WTC11 (cell line): ENCODE data around the gene CNKSR3. TPM values are rescaled to one million over a fixed set of nuclear protein-coding genes. Genes with fewer than 3 reads are reported as not detected.

ENCODE experiments used
- ATAC-seq: fragments of 200-7000 bp; cut with Tn5 transposase; 2 replicates; pipeline ENCODE4 v1.10.0; 2021; ENCODE audit warnings: mild to moderate bottlenecking, moderate library complexity
- CTCF ChIA-PET: fragments of 300-600 bp; sonication (Branson Sonifier 250); formaldehyde crosslinking; loops from one replicate; lab custom pipeline; 2021; ENCODE audit warnings: antibody characterized with exemption; lab: Charles Lee
- POLR2A ChIA-PET: fragments of 350-600 bp; sonication (Branson Sonifier 250); formaldehyde crosslinking; loops from one replicate; lab custom pipeline; 2021; ENCODE audit warnings: antibody characterized with exemption; lab: Charles Lee
- DNase-seq: peaks from one replicate; pipeline ENCODE4 v3.0.0; 2021; ENCODE audit warnings: low spot score
- H3K27ac Mint-ChIP-seq: 2 replicates; pipeline ENCODE4 v1.8.0; 2021; ENCODE audit warnings: mixed read lengths
- H3K27me3 Mint-ChIP-seq: 2 replicates; pipeline ENCODE4 v1.8.0; 2021; ENCODE audit warnings: low read depth, mild to moderate bottlenecking, moderate library complexity, mixed read lengths
- H3K36me3 Mint-ChIP-seq: 2 replicates; pipeline ENCODE4 v1.8.0; 2021; ENCODE audit warnings: mixed read lengths
- H3K4me1 Mint-ChIP-seq: 2 replicates; pipeline ENCODE4 v1.8.0; 2022; ENCODE audit warnings: mixed read lengths
- H3K4me3 Mint-ChIP-seq: 2 replicates; pipeline ENCODE4 v1.8.0; 2021; ENCODE audit warnings: mild to moderate bottlenecking, moderate library complexity, mixed read lengths
- H3K9me3 Mint-ChIP-seq: 2 replicates; pipeline ENCODE4 v1.8.0; 2021; ENCODE audit warnings: mixed read lengths
- FOXJ3 ChIP-seq: sonication (generic); formaldehyde crosslinking; IDR thresholded peaks from 2 replicates; pipeline ENCODE4 v1.9.0; 2021; ENCODE audit warnings: missing genetic modification reagents, mild to moderate bottlenecking, borderline replicate concordance
- HMGA2 ChIP-seq: fragments of 250-450 bp; sonication (Bioruptor Pico); IDR thresholded peaks from 2 replicates; pipeline ENCODE4 v1.4.0; 2021; ENCODE audit warnings: mild to moderate bottlenecking, moderate library complexity
- KAT7 ChIP-seq: sonication (generic); formaldehyde crosslinking; IDR thresholded peaks from 2 replicates; pipeline ENCODE4 v1.8.1; 2023; ENCODE audit warnings: missing genetic modification reagents, mild to moderate bottlenecking, borderline replicate concordance
- TP53 ChIP-seq: sonication (generic); formaldehyde crosslinking; IDR thresholded peaks from 2 replicates; pipeline ENCODE4 v1.8.1; 2023; ENCODE audit warnings: mild to moderate bottlenecking, missing genetic modification reagents
- ZBTB21 ChIP-seq: sonication (generic); formaldehyde crosslinking; IDR thresholded peaks from 2 replicates; pipeline ENCODE4 v1.8.1; 2023; ENCODE audit warnings: mild to moderate bottlenecking, missing genetic modification reagents, borderline replicate concordance
- ZNF121 ChIP-seq: sonication (generic); formaldehyde crosslinking; IDR thresholded peaks from 2 replicates; pipeline ENCODE4 v1.8.0; 2023; ENCODE audit warnings: missing genetic modification reagents
- ZNF219 ChIP-seq: sonication (generic); formaldehyde crosslinking; IDR thresholded peaks from 2 replicates; pipeline ENCODE4 v1.8.0; 2023; ENCODE audit warnings: missing genetic modification reagents, mild to moderate bottlenecking, borderline replicate concordance
- ZNF232 ChIP-seq: sonication (generic); formaldehyde crosslinking; IDR thresholded peaks from 2 replicates; pipeline ENCODE4 v1.8.0; 2022; ENCODE audit warnings: mild to moderate bottlenecking, missing genetic modification reagents
- ZNF317 ChIP-seq: sonication (generic); formaldehyde crosslinking; IDR thresholded peaks from 2 replicates; pipeline ENCODE4 v1.8.1; 2023; ENCODE audit warnings: low read depth, mild to moderate bottlenecking, moderate library complexity, missing genetic modification reagents, borderline replicate concordance
- ZNF396 ChIP-seq: fragments of 250-450 bp; sonication (Bioruptor Pico); IDR thresholded peaks from 2 replicates; pipeline ENCODE4 v1.8.0; 2021; ENCODE audit warnings: mild to moderate bottlenecking, moderate library complexity, borderline replicate concordance
- ZNF671 ChIP-seq: fragments of 250-450 bp; sonication (Bioruptor Pico); IDR thresholded peaks from 2 replicates; pipeline ENCODE4 v1.8.0; 2021; ENCODE audit warnings: mild to moderate bottlenecking
- total RNA-seq: library from RNA; stranded (reverse); gene quantifications from 3 replicates; pipeline ENCODE4 v1.2.3, GENCODE V29; 2021
- TF ChIP-seq, protein P1 (sequence below): sonication (generic); formaldehyde crosslinking; IDR thresholded peaks from 2 replicates; pipeline ENCODE4 v1.8.1; 2023; ENCODE audit warnings: mild to moderate bottlenecking, missing genetic modification reagents, moderate library complexity
- TF ChIP-seq, protein P2 (sequence below): sonication (generic); formaldehyde crosslinking; IDR thresholded peaks from 2 replicates; pipeline ENCODE4 v1.8.1; 2023; ENCODE audit warnings: mild to moderate bottlenecking, missing genetic modification reagents
- TF ChIP-seq, protein P3 (sequence below): fragments of 250-450 bp; sonication (Bioruptor Pico); IDR thresholded peaks from 2 replicates; pipeline ENCODE4 v1.9.0; 2021; ENCODE audit warnings: moderate library complexity, mild to moderate bottlenecking, inconsistent platforms, borderline replicate concordance
- TF ChIP-seq, protein P4 (sequence below): sonication (generic); formaldehyde crosslinking; IDR thresholded peaks from 2 replicates; pipeline ENCODE4 v1.8.0; 2022; ENCODE audit warnings: mild to moderate bottlenecking, missing genetic modification reagents
- TF ChIP-seq, protein P5 (sequence below): fragments of 250-450 bp; sonication (Bioruptor Pico); IDR thresholded peaks from 2 replicates; pipeline ENCODE4 v1.9.0; 2021; ENCODE audit warnings: mild to moderate bottlenecking
- TF ChIP-seq, protein P6 (sequence below): sonication (generic); formaldehyde crosslinking; IDR thresholded peaks from 2 replicates; pipeline ENCODE4 v1.8.1; 2022; ENCODE audit warnings: mild to moderate bottlenecking, moderate library complexity, missing genetic modification reagents
- TF ChIP-seq, protein P7 (sequence below): sonication (generic); formaldehyde crosslinking; IDR thresholded peaks from 2 replicates; pipeline ENCODE4 v1.8.0; 2022; ENCODE audit warnings: mild to moderate bottlenecking, missing genetic modification reagents
- TF ChIP-seq, protein P8 (sequence below): sonication (generic); formaldehyde crosslinking; IDR thresholded peaks from 2 replicates; pipeline ENCODE4 v1.8.0; 2022; ENCODE audit warnings: mild to moderate bottlenecking, missing genetic modification reagents
- TF ChIP-seq, protein P9 (sequence below): fragments of 250-450 bp; sonication (Bioruptor Pico); IDR thresholded peaks from 2 replicates; pipeline ENCODE4 v1.9.0; 2021; ENCODE audit warnings: mild to moderate bottlenecking, borderline replicate concordance

The CNKSR3 gene
- total RNA-seq, 1 experiment from 2014 or later: 5.7 TPM

DNA sequence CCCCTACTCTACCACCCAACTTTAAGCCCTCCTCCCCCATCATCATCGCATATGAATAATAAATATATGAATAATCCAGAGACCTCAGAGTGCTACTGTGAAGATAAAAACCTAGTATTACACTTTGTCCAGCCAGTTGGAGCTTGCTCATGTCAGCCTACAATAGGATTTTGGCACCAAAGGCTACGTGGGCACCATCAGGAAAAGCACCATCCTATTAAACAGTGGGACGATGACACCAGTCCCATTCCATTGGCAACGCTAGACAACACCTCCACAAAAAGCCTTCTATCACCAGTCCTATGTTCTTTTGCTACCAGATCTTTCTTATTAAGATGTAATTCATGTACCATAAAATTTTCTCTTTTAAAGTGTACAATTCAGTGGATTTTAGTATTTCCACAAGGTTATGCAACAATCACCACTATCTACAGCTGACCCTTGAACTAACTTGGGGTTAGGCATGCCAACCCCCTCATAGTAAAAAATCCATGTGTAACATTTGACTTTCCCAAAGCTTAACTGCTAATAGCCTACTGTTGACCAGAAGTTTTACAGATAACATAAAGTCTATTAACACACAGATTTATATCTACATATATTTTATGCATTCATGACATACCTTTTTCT is 41.1 kb downstream of the CNKSR3 start (continued):
- TF ChIP-seq, protein P1, sequence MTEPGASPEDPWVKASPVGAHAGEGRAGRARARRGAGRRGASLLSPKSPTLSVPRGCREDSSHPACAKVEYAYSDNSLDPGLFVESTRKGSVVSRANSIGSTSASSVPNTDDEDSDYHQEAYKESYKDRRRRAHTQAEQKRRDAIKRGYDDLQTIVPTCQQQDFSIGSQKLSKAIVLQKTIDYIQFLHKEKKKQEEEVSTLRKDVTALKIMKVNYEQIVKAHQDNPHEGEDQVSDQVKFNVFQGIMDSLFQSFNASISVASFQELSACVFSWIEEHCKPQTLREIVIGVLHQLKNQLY: no peak
- TF ChIP-seq KAT7 (CRISPR knock-in tag) (no peak), FOXJ3 (CRISPR knock-in tag) (no peak), ZNF396 (CRISPR knock-in tag) (no peak)
- TF ChIP-seq, protein P2, sequence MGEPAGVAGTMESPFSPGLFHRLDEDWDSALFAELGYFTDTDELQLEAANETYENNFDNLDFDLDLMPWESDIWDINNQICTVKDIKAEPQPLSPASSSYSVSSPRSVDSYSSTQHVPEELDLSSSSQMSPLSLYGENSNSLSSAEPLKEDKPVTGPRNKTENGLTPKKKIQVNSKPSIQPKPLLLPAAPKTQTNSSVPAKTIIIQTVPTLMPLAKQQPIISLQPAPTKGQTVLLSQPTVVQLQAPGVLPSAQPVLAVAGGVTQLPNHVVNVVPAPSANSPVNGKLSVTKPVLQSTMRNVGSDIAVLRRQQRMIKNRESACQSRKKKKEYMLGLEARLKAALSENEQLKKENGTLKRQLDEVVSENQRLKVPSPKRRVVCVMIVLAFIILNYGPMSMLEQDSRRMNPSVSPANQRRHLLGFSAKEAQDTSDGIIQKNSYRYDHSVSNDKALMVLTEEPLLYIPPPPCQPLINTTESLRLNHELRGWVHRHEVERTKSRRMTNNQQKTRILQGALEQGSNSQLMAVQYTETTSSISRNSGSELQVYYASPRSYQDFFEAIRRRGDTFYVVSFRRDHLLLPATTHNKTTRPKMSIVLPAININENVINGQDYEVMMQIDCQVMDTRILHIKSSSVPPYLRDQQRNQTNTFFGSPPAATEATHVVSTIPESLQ (CRISPR knock-in tag): no peak

DNA sequence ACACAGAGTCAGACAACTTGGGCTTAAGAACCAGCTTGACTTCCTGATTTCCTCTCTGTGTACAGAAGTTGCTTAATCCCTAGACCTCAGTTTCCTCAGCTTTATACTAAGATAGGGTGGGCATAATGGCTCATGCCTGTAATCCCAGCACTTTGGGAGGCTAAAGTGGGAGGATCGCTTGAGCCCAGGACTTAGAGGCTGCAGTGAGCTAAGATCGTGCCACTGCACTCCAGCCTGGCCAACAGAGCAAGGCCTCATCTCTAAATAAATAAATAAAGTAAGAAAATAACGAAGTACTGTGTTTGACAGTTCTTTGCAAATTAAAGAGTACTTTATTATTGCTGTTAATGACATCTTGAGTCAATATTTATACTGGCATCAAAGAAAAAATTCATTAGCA is 41.7 kb downstream of the CNKSR3 start:
- no peak overlapping the region for H3K4me3 Mint-ChIP-seq
- no peak for ATAC-seq
- DNase-seq: no peak
- peaks cover 8% of the 10 kb centered on the region for H3K36me3 Mint-ChIP-seq
- ChIA-PET CTCF (no interaction called here), POLR2A (no interaction called here)
- no peaks in the 10 kb centered on the region for H3K27me3 Mint-ChIP-seq
- no peaks in the 10 kb centered on the region for H3K4me1 Mint-ChIP-seq
- TF ChIP-seq ZNF219 (CRISPR knock-in tag) (no peak), ZNF317 (CRISPR knock-in tag) (no peak)
- TF ChIP-seq, protein P3, sequence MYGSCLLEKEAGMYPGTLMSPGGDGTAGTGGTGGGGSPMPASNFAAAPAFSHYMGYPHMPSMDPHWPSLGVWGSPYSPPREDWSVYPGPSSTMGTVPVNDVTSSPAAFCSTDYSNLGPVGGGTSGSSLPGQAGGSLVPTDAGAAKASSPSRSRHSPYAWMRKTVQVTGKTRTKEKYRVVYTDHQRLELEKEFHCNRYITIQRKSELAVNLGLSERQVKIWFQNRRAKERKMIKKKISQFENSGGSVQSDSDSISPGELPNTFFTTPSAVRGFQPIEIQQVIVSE (CRISPR knock-in tag): no peak
- H3K27ac Mint-ChIP-seq: no peak overlapping the region
- peaks cover 9% of the 10 kb centered on the region for H3K9me3 Mint-ChIP-seq

DNA sequence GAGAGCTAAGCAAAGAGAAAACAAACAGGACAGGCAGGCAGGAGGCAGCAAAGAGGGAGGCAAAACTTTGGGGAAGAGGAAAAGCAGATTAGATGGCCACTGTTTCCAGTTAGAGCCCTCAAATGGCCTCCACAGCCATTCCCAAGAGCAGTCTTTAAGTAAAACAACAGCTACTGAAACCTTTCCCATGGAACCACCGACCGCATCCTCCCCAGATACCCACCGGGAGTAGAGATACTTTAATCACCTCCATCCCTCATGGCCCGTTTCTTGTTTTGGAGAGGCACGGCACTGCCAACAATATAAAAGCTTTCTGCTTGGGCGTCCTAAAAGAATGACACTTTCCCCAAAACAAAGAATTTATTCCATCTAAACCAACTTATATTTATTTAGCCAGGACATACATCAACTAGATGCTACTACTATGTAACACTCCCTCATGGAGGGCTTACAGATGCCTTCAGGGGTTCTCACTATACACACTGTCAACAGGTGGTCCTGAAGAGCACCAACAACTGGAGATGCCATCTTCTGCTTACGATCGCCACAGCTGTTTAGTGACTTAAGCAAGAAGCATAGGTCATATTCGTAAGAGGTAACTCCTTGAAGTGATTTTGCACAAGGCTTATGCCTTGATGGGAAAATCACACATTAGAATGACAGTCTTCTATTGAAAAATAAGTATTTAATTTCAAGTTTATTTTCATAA is 43.4 kb downstream of the CNKSR3 start:
- Mint-ChIP-seq H3K4me1 (no peaks in the 10 kb centered on the region), H3K9me3 (peaks cover 9% of the 10 kb centered on the region), H3K27me3 (no peaks in the 10 kb centered on the region), H3K27ac (no peak overlapping the region), H3K4me3 (no peak overlapping the region), H3K36me3 (peaks cover 8% of the 10 kb centered on the region)
- CTCF ChIA-PET: interaction anchor here (1.0 kb wide), 1 partner anchor 265 kb away, joined by 3 read pairs; no protein-coding TSS in a partner anchor
- ATAC-seq: no peak
- POLR2A ChIA-PET: no interaction called here
- no peak for DNase-seq
- TF ChIP-seq, protein P4, sequence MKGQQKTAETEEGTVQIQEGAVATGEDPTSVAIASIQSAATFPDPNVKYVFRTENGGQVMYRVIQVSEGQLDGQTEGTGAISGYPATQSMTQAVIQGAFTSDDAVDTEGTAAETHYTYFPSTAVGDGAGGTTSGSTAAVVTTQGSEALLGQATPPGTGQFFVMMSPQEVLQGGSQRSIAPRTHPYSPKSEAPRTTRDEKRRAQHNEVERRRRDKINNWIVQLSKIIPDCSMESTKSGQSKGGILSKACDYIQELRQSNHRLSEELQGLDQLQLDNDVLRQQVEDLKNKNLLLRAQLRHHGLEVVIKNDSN (CRISPR knock-in tag): no peak
- TF ChIP-seq, protein P5, sequence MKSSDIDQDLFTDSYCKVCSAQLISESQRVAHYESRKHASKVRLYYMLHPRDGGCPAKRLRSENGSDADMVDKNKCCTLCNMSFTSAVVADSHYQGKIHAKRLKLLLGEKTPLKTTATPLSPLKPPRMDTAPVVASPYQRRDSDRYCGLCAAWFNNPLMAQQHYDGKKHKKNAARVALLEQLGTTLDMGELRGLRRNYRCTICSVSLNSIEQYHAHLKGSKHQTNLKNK (CRISPR knock-in tag): no peak
- TF ChIP-seq TP53 (no peak), HMGA2 (CRISPR knock-in tag) (no peak), ZNF121 (CRISPR knock-in tag) (no peak), ZBTB21 (CRISPR knock-in tag) (no peak), ZNF232 (CRISPR knock-in tag) (no peak), ZNF671 (CRISPR knock-in tag) (no peak), FOXJ3 (CRISPR knock-in tag) (no peak)
- TF ChIP-seq, protein P6, sequence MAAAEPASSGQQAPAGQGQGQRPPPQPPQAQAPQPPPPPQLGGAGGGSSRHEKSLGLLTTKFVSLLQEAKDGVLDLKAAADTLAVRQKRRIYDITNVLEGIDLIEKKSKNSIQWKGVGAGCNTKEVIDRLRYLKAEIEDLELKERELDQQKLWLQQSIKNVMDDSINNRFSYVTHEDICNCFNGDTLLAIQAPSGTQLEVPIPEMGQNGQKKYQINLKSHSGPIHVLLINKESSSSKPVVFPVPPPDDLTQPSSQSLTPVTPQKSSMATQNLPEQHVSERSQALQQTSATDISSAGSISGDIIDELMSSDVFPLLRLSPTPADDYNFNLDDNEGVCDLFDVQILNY: no peak
- TF ChIP-seq, protein P7, sequence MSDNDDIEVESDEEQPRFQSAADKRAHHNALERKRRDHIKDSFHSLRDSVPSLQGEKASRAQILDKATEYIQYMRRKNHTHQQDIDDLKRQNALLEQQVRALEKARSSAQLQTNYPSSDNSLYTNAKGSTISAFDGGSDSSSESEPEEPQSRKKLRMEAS (CRISPR knock-in tag): no peak
- TF ChIP-seq, protein P8, sequence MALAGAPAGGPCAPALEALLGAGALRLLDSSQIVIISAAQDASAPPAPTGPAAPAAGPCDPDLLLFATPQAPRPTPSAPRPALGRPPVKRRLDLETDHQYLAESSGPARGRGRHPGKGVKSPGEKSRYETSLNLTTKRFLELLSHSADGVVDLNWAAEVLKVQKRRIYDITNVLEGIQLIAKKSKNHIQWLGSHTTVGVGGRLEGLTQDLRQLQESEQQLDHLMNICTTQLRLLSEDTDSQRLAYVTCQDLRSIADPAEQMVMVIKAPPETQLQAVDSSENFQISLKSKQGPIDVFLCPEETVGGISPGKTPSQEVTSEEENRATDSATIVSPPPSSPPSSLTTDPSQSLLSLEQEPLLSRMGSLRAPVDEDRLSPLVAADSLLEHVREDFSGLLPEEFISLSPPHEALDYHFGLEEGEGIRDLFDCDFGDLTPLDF (CRISPR knock-in tag): no peak
- TF ChIP-seq, protein P9, sequence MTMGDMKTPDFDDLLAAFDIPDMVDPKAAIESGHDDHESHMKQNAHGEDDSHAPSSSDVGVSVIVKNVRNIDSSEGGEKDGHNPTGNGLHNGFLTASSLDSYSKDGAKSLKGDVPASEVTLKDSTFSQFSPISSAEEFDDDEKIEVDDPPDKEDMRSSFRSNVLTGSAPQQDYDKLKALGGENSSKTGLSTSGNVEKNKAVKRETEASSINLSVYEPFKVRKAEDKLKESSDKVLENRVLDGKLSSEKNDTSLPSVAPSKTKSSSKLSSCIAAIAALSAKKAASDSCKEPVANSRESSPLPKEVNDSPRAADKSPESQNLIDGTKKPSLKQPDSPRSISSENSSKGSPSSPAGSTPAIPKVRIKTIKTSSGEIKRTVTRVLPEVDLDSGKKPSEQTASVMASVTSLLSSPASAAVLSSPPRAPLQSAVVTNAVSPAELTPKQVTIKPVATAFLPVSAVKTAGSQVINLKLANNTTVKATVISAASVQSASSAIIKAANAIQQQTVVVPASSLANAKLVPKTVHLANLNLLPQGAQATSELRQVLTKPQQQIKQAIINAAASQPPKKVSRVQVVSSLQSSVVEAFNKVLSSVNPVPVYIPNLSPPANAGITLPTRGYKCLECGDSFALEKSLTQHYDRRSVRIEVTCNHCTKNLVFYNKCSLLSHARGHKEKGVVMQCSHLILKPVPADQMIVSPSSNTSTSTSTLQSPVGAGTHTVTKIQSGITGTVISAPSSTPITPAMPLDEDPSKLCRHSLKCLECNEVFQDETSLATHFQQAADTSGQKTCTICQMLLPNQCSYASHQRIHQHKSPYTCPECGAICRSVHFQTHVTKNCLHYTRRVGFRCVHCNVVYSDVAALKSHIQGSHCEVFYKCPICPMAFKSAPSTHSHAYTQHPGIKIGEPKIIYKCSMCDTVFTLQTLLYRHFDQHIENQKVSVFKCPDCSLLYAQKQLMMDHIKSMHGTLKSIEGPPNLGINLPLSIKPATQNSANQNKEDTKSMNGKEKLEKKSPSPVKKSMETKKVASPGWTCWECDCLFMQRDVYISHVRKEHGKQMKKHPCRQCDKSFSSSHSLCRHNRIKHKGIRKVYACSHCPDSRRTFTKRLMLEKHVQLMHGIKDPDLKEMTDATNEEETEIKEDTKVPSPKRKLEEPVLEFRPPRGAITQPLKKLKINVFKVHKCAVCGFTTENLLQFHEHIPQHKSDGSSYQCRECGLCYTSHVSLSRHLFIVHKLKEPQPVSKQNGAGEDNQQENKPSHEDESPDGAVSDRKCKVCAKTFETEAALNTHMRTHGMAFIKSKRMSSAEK (CRISPR knock-in tag): no peak
